GM13977 (cell line): ENCODE measurements around the gene DAGLA.
A peak's percentile ranks its signal among the peaks of the same experiment; 100 is the strongest.

Source experiments
- DNase-seq: peaks from one replicate; pipeline ENCODE4 v3.0.0; 2012; ENCODE audit warnings: low spot score
- in situ Hi-C: fragments of 300-500 bp; cut with MboI; formaldehyde crosslinking; loops from one replicate; pipeline ENCODE4 v1.12.0; 2022; ENCODE audit warnings: low sequenced_read_pairs, low pct_unique_long_range_greater_than_20kb, mixed read lengths, inconsistent platforms; ENCODE audit not compliant: unreplicated experiment
- TF ChIP-seq, protein P1 (sequence below): IDR thresholded peaks from 2 replicates; pipeline ENCODE4 v1.5.1; 2012; ENCODE audit warnings: mild to moderate bottlenecking, control low read depth; ENCODE audit not compliant: insufficient read depth; ENCODE audit errors: extremely low read depth, missing control alignments

The DAGLA gene

DNA sequence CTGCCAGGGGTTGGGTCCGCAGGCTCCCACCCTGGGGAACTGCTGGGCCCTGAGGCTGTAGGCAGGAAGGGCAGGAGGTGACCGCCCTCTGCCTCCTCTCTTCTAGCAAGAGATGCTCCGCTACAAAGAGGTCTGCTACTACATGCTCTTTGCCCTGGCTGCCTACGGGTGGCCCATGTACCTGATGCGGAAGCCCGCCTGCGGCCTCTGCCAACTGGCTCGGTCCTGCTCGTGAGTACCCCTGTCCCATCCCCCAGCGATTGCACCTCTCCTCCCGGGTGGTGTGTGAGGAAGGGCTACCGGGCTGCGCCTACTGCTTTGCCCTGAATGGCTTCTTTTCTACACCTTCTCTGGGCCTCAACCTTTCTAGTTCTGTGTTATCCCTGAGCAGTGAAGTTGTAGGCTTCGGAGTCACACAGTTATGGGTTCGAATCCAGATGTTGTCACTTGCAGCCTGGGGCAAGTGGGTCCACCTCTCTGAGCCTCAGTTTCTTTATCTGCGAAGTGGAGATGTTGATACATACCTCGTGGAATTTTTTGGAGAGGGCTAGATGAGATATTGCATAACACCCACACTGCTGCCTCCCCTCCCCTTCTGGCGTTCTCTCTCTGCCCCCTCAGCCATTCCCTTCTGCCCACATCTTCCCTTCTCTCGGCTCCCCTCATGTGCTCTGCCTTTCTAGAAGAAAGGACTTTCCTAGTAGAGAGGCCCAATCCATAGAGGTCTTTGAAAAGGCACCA, 51.2 kb downstream of the DAGLA start:
- TF ChIP-seq, protein P1, sequence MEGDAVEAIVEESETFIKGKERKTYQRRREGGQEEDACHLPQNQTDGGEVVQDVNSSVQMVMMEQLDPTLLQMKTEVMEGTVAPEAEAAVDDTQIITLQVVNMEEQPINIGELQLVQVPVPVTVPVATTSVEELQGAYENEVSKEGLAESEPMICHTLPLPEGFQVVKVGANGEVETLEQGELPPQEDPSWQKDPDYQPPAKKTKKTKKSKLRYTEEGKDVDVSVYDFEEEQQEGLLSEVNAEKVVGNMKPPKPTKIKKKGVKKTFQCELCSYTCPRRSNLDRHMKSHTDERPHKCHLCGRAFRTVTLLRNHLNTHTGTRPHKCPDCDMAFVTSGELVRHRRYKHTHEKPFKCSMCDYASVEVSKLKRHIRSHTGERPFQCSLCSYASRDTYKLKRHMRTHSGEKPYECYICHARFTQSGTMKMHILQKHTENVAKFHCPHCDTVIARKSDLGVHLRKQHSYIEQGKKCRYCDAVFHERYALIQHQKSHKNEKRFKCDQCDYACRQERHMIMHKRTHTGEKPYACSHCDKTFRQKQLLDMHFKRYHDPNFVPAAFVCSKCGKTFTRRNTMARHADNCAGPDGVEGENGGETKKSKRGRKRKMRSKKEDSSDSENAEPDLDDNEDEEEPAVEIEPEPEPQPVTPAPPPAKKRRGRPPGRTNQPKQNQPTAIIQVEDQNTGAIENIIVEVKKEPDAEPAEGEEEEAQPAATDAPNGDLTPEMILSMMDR: no peak
- no peak for DNase-seq
- in situ Hi-C loops: no loop called here

GRCh38 chr11:61731952-61732675, 51.9 kb downstream of the DAGLA start:
- TF ChIP-seq, protein P1: no peak

GRCh38 chr11:61732705-61733104, 52.5 kb downstream of the DAGLA start:
- in situ Hi-C loops: no loop called here
- DNase-seq: no peak
- TF ChIP-seq, protein P1: no peak

More at GRCh38 chr11:61731952-61732675, 51.9 kb downstream of the DAGLA start:
- no peak for DNase-seq
- in situ Hi-C loops: no loop called here

DNA sequence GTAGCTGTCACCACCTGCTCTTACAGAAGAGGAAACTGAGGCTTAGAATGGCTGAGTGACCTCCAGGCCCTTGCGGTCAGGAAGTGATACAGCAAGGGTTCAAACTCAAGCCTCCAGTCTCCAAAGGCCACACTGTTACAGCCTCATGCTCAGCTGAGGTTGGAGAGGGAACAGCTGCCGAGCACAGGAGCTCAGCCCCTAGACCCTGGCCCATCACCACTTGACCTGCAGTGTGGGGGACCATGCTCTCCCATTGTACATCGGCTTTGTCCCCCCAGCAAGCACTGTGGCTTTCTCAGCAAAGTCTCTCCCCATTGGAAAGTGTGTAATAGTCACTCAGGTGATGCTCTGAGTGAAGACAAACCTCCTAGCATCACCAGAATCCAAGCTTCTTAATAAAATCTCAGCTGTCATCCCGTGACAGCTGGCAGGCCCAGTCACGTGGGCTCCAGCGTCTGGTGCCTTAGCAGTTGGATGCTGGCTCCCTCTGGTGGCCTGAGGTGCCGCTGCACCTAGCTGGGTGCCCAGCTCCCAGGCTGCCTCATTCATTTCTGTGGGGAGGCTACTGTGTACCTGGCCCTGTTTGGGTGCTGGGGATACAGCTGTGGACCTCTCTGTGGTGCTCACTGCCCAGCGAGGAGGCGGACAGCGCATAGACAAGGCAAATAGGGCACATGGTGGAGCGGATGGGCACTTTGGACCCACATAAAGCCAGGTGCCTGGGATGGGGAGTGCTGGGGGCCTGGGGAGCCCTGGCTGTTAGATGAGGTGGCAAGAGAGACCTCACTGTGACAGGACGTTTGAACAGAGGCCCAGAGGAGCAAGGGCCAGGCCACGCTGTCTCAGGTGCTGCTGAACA, 53.2 kb downstream of the DAGLA start:
- TF ChIP-seq, protein P1: peak; percentile 99
- peak; percentile 96 for DNase-seq
- in situ Hi-C loops: no loop called here

- no peak for DNase-seq
- TF ChIP-seq, protein P1: no peak
- in situ Hi-C loops: no loop called here
These were observed 54.6 kb downstream of the DAGLA start for GRCh38 chr11:61734767-61735166.

DNA sequence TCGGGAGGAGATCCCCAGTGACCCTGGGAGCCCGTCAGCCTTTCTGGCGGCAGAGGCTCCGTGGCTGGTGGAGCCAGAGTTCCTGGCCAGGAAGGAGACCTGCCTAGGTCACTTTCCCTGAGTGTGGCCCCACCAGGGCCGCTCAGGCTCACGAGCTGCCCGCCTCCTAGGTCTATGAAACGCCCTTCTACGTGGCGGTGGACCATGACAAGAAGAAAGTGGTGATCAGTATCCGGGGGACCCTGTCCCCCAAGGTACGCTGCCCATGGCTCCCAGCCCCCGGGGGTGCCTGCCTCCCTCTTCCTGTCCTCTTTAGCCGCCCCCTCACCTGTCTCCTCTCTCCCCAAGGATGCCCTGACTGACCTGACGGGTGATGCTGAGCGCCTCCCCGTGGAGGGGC, 55.2 kb downstream of the DAGLA start:
- in situ Hi-C loops: no loop called here
- TF ChIP-seq, protein P1: no peak
- DNase-seq: no peak
